HEK293 (cell line): Measurements from ENCODE around the gene LMAN1L.

Experiments
- CTCF ChIA-PET: fragments of 350-600 bp; formaldehyde crosslinking; extraction: SDS; loops from one replicate; lab custom pipeline; 2021; ENCODE audit warnings: antibody characterized with exemption; lab: Yijun Ruan, JAX
- POLR2A ChIA-PET: fragments of 300-600 bp; formaldehyde crosslinking; extraction: SDS; loops from one replicate; lab custom pipeline; 2020; ENCODE audit warnings: antibody characterized with exemption, inconsistent platforms; lab: Yijun Ruan, JAX
- H3K27ac ChIP-seq: fragments of 200-500 bp; sonication (Bioruptor generic); 2 replicates; pipeline ENCODE4 v1.5.1; 2014; ENCODE audit warnings: low read depth, low read length, control low read depth, inconsistent platforms; ENCODE audit errors: extremely low read depth
- H3K36me3 ChIP-seq, 2 experiments: fragments of 200-500 bp in 1 of 2; sonication (Bioruptor generic) in 1 of 2; 1 replicate in 1 of 2; 2 replicates in 1 of 2; pipeline ENCODE4 v1.5.1; 2014 to 2017; ENCODE audit warnings: inconsistent platforms in 2 of 2, low read length in 2 of 2; ENCODE audit not compliant: control insufficient read depth in 2 of 2, insufficient read depth in 1 of 2
- H3K4me1 ChIP-seq: fragments of 200-500 bp; sonication (Bioruptor generic); 2 replicates; pipeline ENCODE4 v1.5.1; 2014; ENCODE audit warnings: mild to moderate bottlenecking, low read length, inconsistent platforms; ENCODE audit not compliant: control insufficient read depth, insufficient read depth
- H3K4me3 ChIP-seq: 2 replicates; pipeline ENCODE4 v1.5.1; 2011; ENCODE audit warnings: low read depth, mild to moderate bottlenecking, control low read depth, low read length, moderate library complexity
- H3K9me3 ChIP-seq: fragments of 200-500 bp; sonication (Bioruptor generic); 2 replicates; pipeline ENCODE4 v1.5.1; 2014; ENCODE audit warnings: low read depth, low read length, inconsistent platforms; ENCODE audit not compliant: control insufficient read depth, insufficient read depth
- OSR2 ChIP-seq: fragments of 450-650 bp; formaldehyde crosslinking; IDR thresholded peaks from 2 replicates; pipeline ENCODE4 v1.5.1; 2016; ENCODE audit warnings: missing biosample characterization, missing genetic modification characterization
- ZBTB17 ChIP-seq: fragments of 450-650 bp; formaldehyde crosslinking; IDR thresholded peaks from 2 replicates; pipeline ENCODE4 v1.5.1; 2016; ENCODE audit warnings: missing biosample characterization, missing genetic modification characterization
- ZIC2 ChIP-seq: fragments of 450-650 bp; formaldehyde crosslinking; IDR thresholded peaks from 2 replicates; pipeline ENCODE4 v1.5.1; 2016; ENCODE audit warnings: missing biosample characterization, missing genetic modification characterization
- ZNF174 ChIP-seq: fragments of 450-650 bp; formaldehyde crosslinking; IDR thresholded peaks from 2 replicates; pipeline ENCODE4 v1.5.0; 2017; ENCODE audit warnings: missing biosample characterization, mild to moderate bottlenecking, missing genetic modification characterization
- ZNF423 ChIP-seq: fragments of 450-650 bp; formaldehyde crosslinking; IDR thresholded peaks from 2 replicates; pipeline ENCODE4 v1.5.1; 2016; ENCODE audit warnings: missing biosample characterization, missing genetic modification characterization
- ZNF544 ChIP-seq: fragments of 450-650 bp; formaldehyde crosslinking; IDR thresholded peaks from 2 replicates; pipeline ENCODE4 v1.5.0; 2017; ENCODE audit warnings: missing biosample characterization, missing genetic modification characterization
- ZNF558 ChIP-seq: fragments of 450-650 bp; formaldehyde crosslinking; IDR thresholded peaks from 2 replicates; pipeline ENCODE4 v1.5.1; 2016; ENCODE audit warnings: missing biosample characterization, missing genetic modification characterization
- ZNF623 ChIP-seq: fragments of 450-650 bp; formaldehyde crosslinking; IDR thresholded peaks from 2 replicates; pipeline ENCODE4 v1.5.1; 2016; ENCODE audit warnings: missing biosample characterization, missing genetic modification characterization
- ZNF664 ChIP-seq: fragments of 450-650 bp; formaldehyde crosslinking; IDR thresholded peaks from 2 replicates; pipeline ENCODE4 v1.5.1; 2016; ENCODE audit warnings: missing biosample characterization, missing genetic modification characterization
- ZNF76 ChIP-seq: fragments of 450-650 bp; formaldehyde crosslinking; IDR thresholded peaks from 2 replicates; pipeline ENCODE4; 2016; ENCODE audit warnings: low read depth, missing biosample characterization, missing genetic modification characterization, borderline replicate concordance
- ZNF792 ChIP-seq: fragments of 450-650 bp; formaldehyde crosslinking; IDR thresholded peaks from 2 replicates; pipeline ENCODE4 v1.5.1; 2016; ENCODE audit warnings: missing biosample characterization, missing genetic modification characterization
- ZSCAN5A ChIP-seq: fragments of 450-650 bp; formaldehyde crosslinking; IDR thresholded peaks from 2 replicates; pipeline ENCODE4 v1.5.1; 2016; ENCODE audit warnings: missing biosample characterization, missing genetic modification characterization
- TF ChIP-seq, protein P1 (sequence below): sonication (generic); formaldehyde crosslinking; IDR thresholded peaks from 2 replicates; pipeline ENCODE4 v1.8.1; 2022; ENCODE audit warnings: mild to moderate bottlenecking, moderate library complexity, missing genetic modification reagents
- TF ChIP-seq, protein P2 (sequence below): fragments of 450-650 bp; formaldehyde crosslinking; IDR thresholded peaks from 2 replicates; pipeline ENCODE4 v1.5.1; 2016; ENCODE audit warnings: missing biosample characterization, missing genetic modification characterization
- TF ChIP-seq, protein P3 (sequence below): fragments of 450-650 bp; formaldehyde crosslinking; IDR thresholded peaks from 2 replicates; pipeline ENCODE4 v1.5.1; 2016; ENCODE audit warnings: missing biosample characterization, missing genetic modification characterization, borderline replicate concordance
- TF ChIP-seq, protein P4 (sequence below): fragments of 450-650 bp; formaldehyde crosslinking; IDR thresholded peaks from 2 replicates; pipeline ENCODE4 v1.5.1; 2016; ENCODE audit warnings: missing biosample characterization, missing genetic modification characterization

Gene LMAN1L

GRCh38 chr15:74767167-74768098 is 45.2 kb upstream of the LMAN1L start:
- Histone ChIP-seq H3K36me3 (no peaks in the 10 kb centered on the region), H3K9me3 (no peaks in the 10 kb centered on the region), H3K4me1 (no peaks in the 10 kb centered on the region), H3K4me3 (no peak overlapping the region)
- TF ChIP-seq, protein P1, sequence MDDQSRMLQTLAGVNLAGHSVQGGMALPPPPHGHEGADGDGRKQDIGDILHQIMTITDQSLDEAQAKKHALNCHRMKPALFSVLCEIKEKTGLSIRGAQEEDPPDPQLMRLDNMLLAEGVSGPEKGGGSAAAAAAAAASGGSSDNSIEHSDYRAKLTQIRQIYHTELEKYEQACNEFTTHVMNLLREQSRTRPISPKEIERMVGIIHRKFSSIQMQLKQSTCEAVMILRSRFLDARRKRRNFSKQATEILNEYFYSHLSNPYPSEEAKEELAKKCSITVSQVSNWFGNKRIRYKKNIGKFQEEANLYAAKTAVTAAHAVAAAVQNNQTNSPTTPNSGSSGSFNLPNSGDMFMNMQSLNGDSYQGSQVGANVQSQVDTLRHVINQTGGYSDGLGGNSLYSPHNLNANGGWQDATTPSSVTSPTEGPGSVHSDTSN (CRISPR knock-in tag) = no peak
- TF ChIP-seq ZNF623 (tag by site-specific recombination) = peak; percentile 98
- TF ChIP-seq ZNF76 = no peak
- no peak for TF ChIP-seq ZNF423 (tag by site-specific recombination)
- TF ChIP-seq ZNF664 (tag by site-specific recombination) = no peak
- no peak for TF ChIP-seq ZNF174 (tag by site-specific recombination)
- TF ChIP-seq OSR2 (tag by site-specific recombination) = no peak
- TF ChIP-seq ZIC2 = peak; percentile 38
- TF ChIP-seq ZNF558 (tag by site-specific recombination) = no peak
- TF ChIP-seq, protein P2, sequence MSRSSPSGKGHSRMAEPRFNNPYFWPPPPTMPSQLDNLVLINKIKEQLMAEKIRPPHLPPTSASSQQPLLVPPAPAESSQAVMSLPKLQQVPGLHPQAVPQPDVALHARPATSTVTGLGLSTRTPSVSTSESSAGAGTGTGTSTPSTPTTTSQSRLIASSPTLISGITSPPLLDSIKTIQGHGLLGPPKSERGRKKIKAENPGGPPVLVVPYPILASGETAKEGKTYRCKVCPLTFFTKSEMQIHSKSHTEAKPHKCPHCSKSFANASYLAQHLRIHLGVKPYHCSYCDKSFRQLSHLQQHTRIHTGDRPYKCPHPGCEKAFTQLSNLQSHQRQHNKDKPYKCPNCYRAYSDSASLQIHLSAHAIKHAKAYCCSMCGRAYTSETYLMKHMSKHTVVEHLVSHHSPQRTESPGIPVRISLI = no peak
- TF ChIP-seq ZNF544 = no peak
- no peak for TF ChIP-seq ZNF792 (tag by site-specific recombination)
- TF ChIP-seq ZSCAN5A (tag by site-specific recombination) = no peak
- TF ChIP-seq, protein P3, sequence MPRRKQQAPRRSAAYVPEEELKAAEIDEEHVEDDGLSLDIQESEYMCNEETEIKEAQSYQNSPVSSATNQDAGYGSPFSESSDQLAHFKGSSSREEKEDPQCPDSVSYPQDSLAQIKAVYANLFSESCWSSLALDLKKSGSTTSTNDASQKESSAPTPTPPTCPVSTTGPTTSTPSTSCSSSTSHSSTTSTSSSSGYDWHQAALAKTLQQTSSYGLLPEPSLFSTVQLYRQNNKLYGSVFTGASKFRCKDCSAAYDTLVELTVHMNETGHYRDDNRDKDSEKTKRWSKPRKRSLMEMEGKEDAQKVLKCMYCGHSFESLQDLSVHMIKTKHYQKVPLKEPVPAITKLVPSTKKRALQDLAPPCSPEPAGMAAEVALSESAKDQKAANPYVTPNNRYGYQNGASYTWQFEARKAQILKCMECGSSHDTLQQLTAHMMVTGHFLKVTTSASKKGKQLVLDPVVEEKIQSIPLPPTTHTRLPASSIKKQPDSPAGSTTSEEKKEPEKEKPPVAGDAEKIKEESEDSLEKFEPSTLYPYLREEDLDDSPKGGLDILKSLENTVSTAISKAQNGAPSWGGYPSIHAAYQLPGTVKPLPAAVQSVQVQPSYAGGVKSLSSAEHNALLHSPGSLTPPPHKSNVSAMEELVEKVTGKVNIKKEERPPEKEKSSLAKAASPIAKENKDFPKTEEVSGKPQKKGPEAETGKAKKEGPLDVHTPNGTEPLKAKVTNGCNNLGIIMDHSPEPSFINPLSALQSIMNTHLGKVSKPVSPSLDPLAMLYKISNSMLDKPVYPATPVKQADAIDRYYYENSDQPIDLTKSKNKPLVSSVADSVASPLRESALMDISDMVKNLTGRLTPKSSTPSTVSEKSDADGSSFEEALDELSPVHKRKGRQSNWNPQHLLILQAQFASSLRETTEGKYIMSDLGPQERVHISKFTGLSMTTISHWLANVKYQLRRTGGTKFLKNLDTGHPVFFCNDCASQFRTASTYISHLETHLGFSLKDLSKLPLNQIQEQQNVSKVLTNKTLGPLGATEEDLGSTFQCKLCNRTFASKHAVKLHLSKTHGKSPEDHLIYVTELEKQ (tag by site-specific recombination) = no peak
- TF ChIP-seq, protein P4, sequence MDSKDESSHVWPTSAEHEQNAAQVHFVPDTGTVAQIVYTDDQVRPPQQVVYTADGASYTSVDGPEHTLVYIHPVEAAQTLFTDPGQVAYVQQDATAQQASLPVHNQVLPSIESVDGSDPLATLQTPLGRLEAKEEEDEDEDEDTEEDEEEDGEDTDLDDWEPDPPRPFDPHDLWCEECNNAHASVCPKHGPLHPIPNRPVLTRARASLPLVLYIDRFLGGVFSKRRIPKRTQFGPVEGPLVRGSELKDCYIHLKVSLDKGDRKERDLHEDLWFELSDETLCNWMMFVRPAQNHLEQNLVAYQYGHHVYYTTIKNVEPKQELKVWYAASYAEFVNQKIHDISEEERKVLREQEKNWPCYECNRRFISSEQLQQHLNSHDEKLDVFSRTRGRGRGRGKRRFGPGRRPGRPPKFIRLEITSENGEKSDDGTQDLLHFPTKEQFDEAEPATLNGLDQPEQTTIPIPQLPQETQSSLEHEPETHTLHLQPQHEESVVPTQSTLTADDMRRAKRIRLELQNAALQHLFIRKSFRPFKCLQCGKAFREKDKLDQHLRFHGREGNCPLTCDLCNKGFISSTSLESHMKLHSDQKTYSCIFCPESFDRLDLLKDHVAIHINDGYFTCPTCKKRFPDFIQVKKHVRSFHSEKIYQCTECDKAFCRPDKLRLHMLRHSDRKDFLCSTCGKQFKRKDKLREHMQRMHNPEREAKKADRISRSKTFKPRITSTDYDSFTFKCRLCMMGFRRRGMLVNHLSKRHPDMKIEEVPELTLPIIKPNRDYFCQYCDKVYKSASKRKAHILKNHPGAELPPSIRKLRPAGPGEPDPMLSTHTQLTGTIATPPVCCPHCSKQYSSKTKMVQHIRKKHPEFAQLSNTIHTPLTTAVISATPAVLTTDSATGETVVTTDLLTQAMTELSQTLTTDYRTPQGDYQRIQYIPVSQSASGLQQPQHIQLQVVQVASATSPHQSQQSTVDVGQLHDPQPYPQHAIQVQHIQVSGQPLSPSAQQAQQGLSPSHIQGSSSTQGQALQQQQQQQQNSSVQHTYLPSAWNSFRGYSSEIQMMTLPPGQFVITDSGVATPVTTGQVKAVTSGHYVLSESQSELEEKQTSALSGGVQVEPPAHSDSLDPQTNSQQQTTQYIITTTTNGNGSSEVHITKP (tag by site-specific recombination) = no peak
- TF ChIP-seq ZBTB17 = no peak
- TF ChIP-seq, all 188 proteins: peak for 2
- POLR2A ChIA-PET = interaction anchor here (1.5 to 1.6 kb wide), 2 partner anchors 131 to 137 kb away, joined by 5 to 10 read pairs; no protein-coding TSS in a partner anchor
- CTCF ChIA-PET = interaction anchor here (0.5 to 21.6 kb wide), 26 partner anchors 9 to 412 kb away, joined by 3 to 800 read pairs (median 8); partner anchors contain the start of genes CPLX3, CSK, CYP1A1 and CYP1A2
- no peak overlapping the region for H3K27ac ChIP-seq
